ENCODE data around the gene KRTAP12-2.

DNA sequence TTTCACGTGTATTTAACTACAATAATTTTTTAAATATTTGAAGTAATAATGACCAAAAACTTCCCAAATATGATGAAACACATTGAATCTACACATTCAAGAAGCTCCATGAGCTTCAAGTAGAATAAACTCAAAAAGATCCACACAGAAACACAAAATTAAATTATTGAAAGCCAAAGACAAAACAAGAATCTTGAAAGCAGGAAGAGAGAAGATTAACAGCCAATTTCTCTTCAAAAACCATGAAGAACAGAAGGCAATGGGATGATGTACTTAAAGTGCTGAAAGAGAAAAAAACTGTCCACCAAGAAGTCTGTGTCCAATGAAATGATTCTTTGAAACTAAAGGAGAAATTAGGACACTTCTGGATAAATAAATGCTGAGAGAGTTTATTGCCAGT, 34.7 kb downstream of the KRTAP12-2 start:
- TF ChIP-seq, protein P1, sequence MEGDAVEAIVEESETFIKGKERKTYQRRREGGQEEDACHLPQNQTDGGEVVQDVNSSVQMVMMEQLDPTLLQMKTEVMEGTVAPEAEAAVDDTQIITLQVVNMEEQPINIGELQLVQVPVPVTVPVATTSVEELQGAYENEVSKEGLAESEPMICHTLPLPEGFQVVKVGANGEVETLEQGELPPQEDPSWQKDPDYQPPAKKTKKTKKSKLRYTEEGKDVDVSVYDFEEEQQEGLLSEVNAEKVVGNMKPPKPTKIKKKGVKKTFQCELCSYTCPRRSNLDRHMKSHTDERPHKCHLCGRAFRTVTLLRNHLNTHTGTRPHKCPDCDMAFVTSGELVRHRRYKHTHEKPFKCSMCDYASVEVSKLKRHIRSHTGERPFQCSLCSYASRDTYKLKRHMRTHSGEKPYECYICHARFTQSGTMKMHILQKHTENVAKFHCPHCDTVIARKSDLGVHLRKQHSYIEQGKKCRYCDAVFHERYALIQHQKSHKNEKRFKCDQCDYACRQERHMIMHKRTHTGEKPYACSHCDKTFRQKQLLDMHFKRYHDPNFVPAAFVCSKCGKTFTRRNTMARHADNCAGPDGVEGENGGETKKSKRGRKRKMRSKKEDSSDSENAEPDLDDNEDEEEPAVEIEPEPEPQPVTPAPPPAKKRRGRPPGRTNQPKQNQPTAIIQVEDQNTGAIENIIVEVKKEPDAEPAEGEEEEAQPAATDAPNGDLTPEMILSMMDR (IDR thresholded peaks at IDR 0.05), result no peak
- TF ChIP-seq POLR2A (IDR thresholded peaks at IDR 0.05), result no peak
